ENCODE measurements around the gene NUDT14. TPM values are rescaled to one million over a fixed set of nuclear protein-coding genes. Genes with fewer than 3 reads are reported as not detected.

The NUDT14 gene
- total RNA-seq, 1 donor from 2014 or later = 5.5 TPM

- Histone ChIP-seq H3K27me3 (peaks cover 12% of the 10 kb centered on the region), H3K4me2 (no peak overlapping the region), H3K9ac (no peak overlapping the region), H3K27ac (no peak overlapping the region), H3K36me3 (no peaks in the 10 kb centered on the region), H3K79me2 (ENCODE audit: low read depth) (no peaks in the 10 kb centered on the region), H3K9me3 (ENCODE audit: low read depth) (no peaks in the 10 kb centered on the region), H3K4me1 (no peaks in the 10 kb centered on the region), H2AFZ (replicated peaks) (no peak overlapping the region), H3K4me3 (no peak overlapping the region), H3F3A (ENCODE audit: low read depth) (peaks cover 5% of the 10 kb centered on the region), H4K20me1 (ENCODE audit: low read depth) (peaks cover 47% of the 10 kb centered on the region)
- Mint-ChIP-seq H3K27me3 (ENCODE audit: insufficient read depth, low read depth) (peaks cover 11% of the 10 kb centered on the region), H3K27ac (no peak overlapping the region), H3K4me1 (peaks cover 10% of the 10 kb centered on the region), H3K4me3 (no peak overlapping the region), H3K36me3 (no peaks in the 10 kb centered on the region), H3K9me3 (no peaks in the 10 kb centered on the region)
- DNase-seq (ENCODE audit: low spot score) = no peak
- no peak for TF ChIP-seq EZH2phosphoT487 (IDR thresholded peaks at IDR 0.05)
- no peak for TF ChIP-seq EZH2 (IDR thresholded peaks at IDR 0.05)
- TF ChIP-seq CTCF (IDR thresholded peaks at IDR 0.05) = no peak
Observed at GRCh38 chr14:105173901-105174894, 6.9 kb downstream of the NUDT14 start.

- Mint-ChIP-seq H3K4me1 (peaks cover 7% of the 10 kb centered on the region), H3K4me3 (no peak overlapping the region), H3K36me3 (no peaks in the 10 kb centered on the region), H3K9me3 (no peaks in the 10 kb centered on the region), H3K27me3 (ENCODE audit: insufficient read depth, low read depth) (peaks cover 14% of the 10 kb centered on the region), H3K27ac (no peak overlapping the region)
- DNase-seq (ENCODE audit: low spot score) = no peak
- Histone ChIP-seq H3K9ac (no peak overlapping the region), H3K27ac (no peak overlapping the region), H3K4me2 (no peak overlapping the region), H2AFZ (replicated peaks) (no peak overlapping the region), H4K20me1 (ENCODE audit: low read depth) (peaks cover 41% of the 10 kb centered on the region), H3K36me3 (no peaks in the 10 kb centered on the region), H3F3A (ENCODE audit: low read depth) (peaks cover 5% of the 10 kb centered on the region), H3K4me1 (no peaks in the 10 kb centered on the region), H3K4me3 (no peak overlapping the region), H3K9me3 (ENCODE audit: low read depth) (no peaks in the 10 kb centered on the region), H3K27me3 (peaks cover 16% of the 10 kb centered on the region), H3K79me2 (ENCODE audit: low read depth) (no peaks in the 10 kb centered on the region)
- TF ChIP-seq CTCF (IDR thresholded peaks at IDR 0.05) (no peak), EZH2phosphoT487 (IDR thresholded peaks at IDR 0.05) (no peak), EZH2 (IDR thresholded peaks at IDR 0.05) (no peak)
Observed at GRCh38 chr14:105173145-105173544, 8.0 kb downstream of the NUDT14 start.

- peaks cover 36% of the 10 kb centered on the region for H4K20me1 ChIP-seq (ENCODE audit: low read depth)
- H3K9me3 ChIP-seq (ENCODE audit: low read depth) = no peaks in the 10 kb centered on the region
- no peak overlapping the region for H3K27ac Mint-ChIP-seq
- no peaks in the 10 kb centered on the region for H3K36me3 ChIP-seq
- peaks cover 7% of the 10 kb centered on the region for H3K4me1 Mint-ChIP-seq
- no peaks in the 10 kb centered on the region for H3K79me2 ChIP-seq (ENCODE audit: low read depth)
- no peak for DNase-seq (ENCODE audit: low spot score)
- H3K4me3 Mint-ChIP-seq = no peak overlapping the region
- H2AFZ ChIP-seq (replicated peaks) = no peak overlapping the region
- H3K27ac ChIP-seq = no peak overlapping the region
- H3K27me3 Mint-ChIP-seq (ENCODE audit: insufficient read depth, low read depth) = peaks cover 11% of the 10 kb centered on the region
- H3K36me3 Mint-ChIP-seq = no peaks in the 10 kb centered on the region
- H3K4me1 ChIP-seq = no peaks in the 10 kb centered on the region
- H3K4me3 ChIP-seq = no peak overlapping the region
- H3K27me3 ChIP-seq = peaks cover 23% of the 10 kb centered on the region
- TF ChIP-seq EZH2phosphoT487 (IDR thresholded peaks at IDR 0.05) (no peak), EZH2 (IDR thresholded peaks at IDR 0.05) (no peak), CTCF (IDR thresholded peaks at IDR 0.05) (no peak)
- no peak overlapping the region for H3K4me2 ChIP-seq
- H3K9me3 Mint-ChIP-seq = no peaks in the 10 kb centered on the region
- H3F3A ChIP-seq (ENCODE audit: low read depth) = peaks cover 5% of the 10 kb centered on the region
- no peak overlapping the region for H3K9ac ChIP-seq
Observed at GRCh38 chr14:105172476-105172875, 8.6 kb downstream of the NUDT14 start.
